ENCODE data around the gene FBXO27.
"Not testable (repeated sequence)": the region's sequence is repeated elsewhere in the genome, so short reads cannot be mapped to it uniquely, and the experiment has no call there.

FBXO27 gene

GRCh38 chr19:38989066-38989605, 43.2 kb downstream of the FBXO27 start:
- H3K4me2 ChIP-seq: no peak overlapping the region
- H3K27ac ChIP-seq: no peak overlapping the region
- H3K36me3 ChIP-seq (ENCODE audit: insufficient read depth): no peaks in the 10 kb centered on the region
- no peaks in the 10 kb centered on the region for H3K27me3 ChIP-seq (ENCODE audit: insufficient read depth, low read depth)
- no peak overlapping the region for H3K9ac ChIP-seq
- no peak overlapping the region for H3K4me3 ChIP-seq (IDR thresholded peaks at IDR 0.05; ENCODE audit: insufficient read depth, low read depth, low read length)
- H4K20me1 ChIP-seq (ENCODE audit: insufficient read depth): no peaks in the 10 kb centered on the region
- no peaks in the 10 kb centered on the region for H3K79me2 ChIP-seq (ENCODE audit: insufficient read depth, low read depth)
- no peak overlapping the region for H2AFZ ChIP-seq (ENCODE audit: low read depth)
- no peak for TF ChIP-seq CTCF (conservative IDR thresholded peaks at IDR 0.05; ENCODE audit: low read depth, low read length)
- H3K4me1 ChIP-seq (ENCODE audit: low read depth, poor library complexity, severe bottlenecking): no peaks in the 10 kb centered on the region

- H3K36me3 ChIP-seq (ENCODE audit: insufficient read depth); H3K27me3 ChIP-seq (ENCODE audit: insufficient read depth, low read depth); H3K4me1 ChIP-seq (ENCODE audit: low read depth, poor library complexity, severe bottlenecking); H3K27ac ChIP-seq; H3K79me2 ChIP-seq (ENCODE audit: insufficient read depth, low read depth); H2AFZ ChIP-seq (ENCODE audit: low read depth); H3K4me3 ChIP-seq (IDR thresholded peaks at IDR 0.05; ENCODE audit: insufficient read depth, low read depth, low read length); H4K20me1 ChIP-seq (ENCODE audit: insufficient read depth); H3K9ac ChIP-seq; H3K4me2 ChIP-seq: not testable (repeated sequence)
These were observed 43.7 kb downstream of the FBXO27 start for GRCh38 chr19:38988627-38989026.

GRCh38 chr19:38987745-38988144, 44.6 kb downstream of the FBXO27 start:
- H3K4me2 ChIP-seq; H3K36me3 ChIP-seq (ENCODE audit: insufficient read depth); H4K20me1 ChIP-seq (ENCODE audit: insufficient read depth); H3K4me1 ChIP-seq (ENCODE audit: low read depth, poor library complexity, severe bottlenecking); H3K4me3 ChIP-seq (IDR thresholded peaks at IDR 0.05; ENCODE audit: insufficient read depth, low read depth, low read length); H3K27ac ChIP-seq; H3K27me3 ChIP-seq (ENCODE audit: insufficient read depth, low read depth); H3K9ac ChIP-seq; H3K79me2 ChIP-seq (ENCODE audit: insufficient read depth, low read depth); H2AFZ ChIP-seq (ENCODE audit: low read depth): not testable (repeated sequence)

GRCh38 chr19:38985262-38985661, 47.1 kb downstream of the FBXO27 start:
- Histone ChIP-seq H3K9ac (no peak overlapping the region), H3K36me3 (ENCODE audit: insufficient read depth) (no peaks in the 10 kb centered on the region), H3K4me2 (no peak overlapping the region), H3K27ac (no peak overlapping the region), H2AFZ (ENCODE audit: low read depth) (no peak overlapping the region), H3K27me3 (ENCODE audit: insufficient read depth, low read depth) (no peaks in the 10 kb centered on the region), H3K4me1 (ENCODE audit: low read depth, poor library complexity, severe bottlenecking) (no peaks in the 10 kb centered on the region), H3K79me2 (ENCODE audit: insufficient read depth, low read depth) (no peaks in the 10 kb centered on the region), H4K20me1 (ENCODE audit: insufficient read depth) (no peaks in the 10 kb centered on the region), H3K4me3 (IDR thresholded peaks at IDR 0.05; ENCODE audit: insufficient read depth, low read depth, low read length) (no peak overlapping the region)
- no peak for TF ChIP-seq CTCF (conservative IDR thresholded peaks at IDR 0.05; ENCODE audit: low read depth, low read length)

GRCh38 chr19:38980583-38981374, 51.6 kb downstream of the FBXO27 start:
- no peak overlapping the region for H3K9ac ChIP-seq
- H3K4me1 ChIP-seq (ENCODE audit: low read depth, poor library complexity, severe bottlenecking): peaks cover 23% of the 10 kb centered on the region
- no peaks in the 10 kb centered on the region for H4K20me1 ChIP-seq (ENCODE audit: insufficient read depth)
- H3K79me2 ChIP-seq (ENCODE audit: insufficient read depth, low read depth): no peaks in the 10 kb centered on the region
- H3K27me3 ChIP-seq (ENCODE audit: insufficient read depth, low read depth): no peaks in the 10 kb centered on the region
- no peak for TF ChIP-seq CTCF (conservative IDR thresholded peaks at IDR 0.05; ENCODE audit: low read depth, low read length)
- H2AFZ ChIP-seq (ENCODE audit: low read depth): no peak overlapping the region
- no peaks in the 10 kb centered on the region for H3K36me3 ChIP-seq (ENCODE audit: insufficient read depth)
- H3K4me3 ChIP-seq (IDR thresholded peaks at IDR 0.05; ENCODE audit: insufficient read depth, low read depth, low read length): no peak overlapping the region
- no peak overlapping the region for H3K4me2 ChIP-seq
- H3K27ac ChIP-seq: no peak overlapping the region
